BE2C (cell line): ENCODE data around the gene DSP.

Experiments
- DNase-seq: peaks from one replicate; pipeline ENCODE4 v3.0.0-alpha.2; 2020
- H3K27me3 ChIP-seq: fragments of 250-450 bp; sonication (Bioruptor Pico); 2 replicates; pipeline ENCODE4 v1.5.1; 2020; ENCODE audit warnings: mild to moderate bottlenecking
- H3K36me3 ChIP-seq: fragments of 250-450 bp; sonication (Bioruptor Pico); 2 replicates; pipeline ENCODE4 v1.5.1; 2020; ENCODE audit warnings: mild to moderate bottlenecking
- H3K4me1 ChIP-seq: fragments of 250-450 bp; sonication (Bioruptor Pico); 2 replicates; pipeline ENCODE4 v1.5.1; 2020
- H3K4me3 ChIP-seq: 2 replicates; pipeline ENCODE4 v1.5.1; 2011; ENCODE audit warnings: low read depth, low read length
- H3K9me3 ChIP-seq: fragments of 250-450 bp; sonication (Bioruptor Pico); 2 replicates; pipeline ENCODE4 v1.5.1; 2020
- TF ChIP-seq, protein P1 (sequence below): IDR thresholded peaks from 2 replicates; pipeline ENCODE4 v1.5.1; 2012; ENCODE audit warnings: mild to moderate bottlenecking, low read depth, low read length

The DSP gene

DNA sequence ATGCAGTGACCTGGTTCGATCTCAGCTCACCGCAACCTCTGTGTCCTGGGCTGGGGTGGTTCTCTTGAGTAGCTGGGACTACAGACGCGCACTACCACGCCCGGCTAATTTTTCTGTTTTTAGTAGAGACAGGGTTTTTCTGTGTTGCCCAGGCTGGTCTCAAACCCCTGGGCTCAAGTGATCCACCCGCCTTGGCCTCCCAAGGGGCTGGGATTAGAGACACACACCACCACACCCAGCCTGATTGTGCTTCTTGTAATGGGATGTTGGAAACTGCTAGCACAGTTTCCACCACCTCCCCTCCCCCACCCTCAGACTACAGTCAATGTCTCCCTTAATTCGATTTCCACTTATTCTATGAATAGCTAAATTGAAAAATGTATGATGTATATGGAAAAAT lies 22.6 kb upstream of the DSP start:
- H3K4me1 ChIP-seq = no peaks in the 10 kb centered on the region
- H3K4me3 ChIP-seq = no peak overlapping the region
- no peak for DNase-seq
- H3K36me3 ChIP-seq = no peaks in the 10 kb centered on the region
- TF ChIP-seq, protein P1, sequence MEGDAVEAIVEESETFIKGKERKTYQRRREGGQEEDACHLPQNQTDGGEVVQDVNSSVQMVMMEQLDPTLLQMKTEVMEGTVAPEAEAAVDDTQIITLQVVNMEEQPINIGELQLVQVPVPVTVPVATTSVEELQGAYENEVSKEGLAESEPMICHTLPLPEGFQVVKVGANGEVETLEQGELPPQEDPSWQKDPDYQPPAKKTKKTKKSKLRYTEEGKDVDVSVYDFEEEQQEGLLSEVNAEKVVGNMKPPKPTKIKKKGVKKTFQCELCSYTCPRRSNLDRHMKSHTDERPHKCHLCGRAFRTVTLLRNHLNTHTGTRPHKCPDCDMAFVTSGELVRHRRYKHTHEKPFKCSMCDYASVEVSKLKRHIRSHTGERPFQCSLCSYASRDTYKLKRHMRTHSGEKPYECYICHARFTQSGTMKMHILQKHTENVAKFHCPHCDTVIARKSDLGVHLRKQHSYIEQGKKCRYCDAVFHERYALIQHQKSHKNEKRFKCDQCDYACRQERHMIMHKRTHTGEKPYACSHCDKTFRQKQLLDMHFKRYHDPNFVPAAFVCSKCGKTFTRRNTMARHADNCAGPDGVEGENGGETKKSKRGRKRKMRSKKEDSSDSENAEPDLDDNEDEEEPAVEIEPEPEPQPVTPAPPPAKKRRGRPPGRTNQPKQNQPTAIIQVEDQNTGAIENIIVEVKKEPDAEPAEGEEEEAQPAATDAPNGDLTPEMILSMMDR = no peak
- H3K27me3 ChIP-seq = peaks cover 28% of the 10 kb centered on the region
- H3K9me3 ChIP-seq = no peaks in the 10 kb centered on the region

DNA sequence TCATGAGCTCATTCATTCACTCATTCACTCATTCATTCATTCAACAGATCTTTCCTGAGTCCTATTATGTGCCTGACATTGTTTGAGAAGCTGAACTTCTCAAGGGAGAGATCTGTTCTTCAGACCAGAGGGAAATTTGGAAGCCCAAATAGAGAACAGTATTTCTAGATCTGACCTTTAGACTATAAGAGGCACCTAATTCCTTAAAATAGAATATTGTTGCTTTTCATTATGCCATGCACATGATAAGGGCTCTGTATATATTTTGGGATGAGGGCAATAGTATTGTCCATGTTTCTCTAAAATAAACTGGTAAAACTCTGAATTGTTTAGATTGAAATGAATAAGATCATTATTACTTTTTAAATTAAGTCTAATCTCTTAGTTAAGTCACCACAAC lies 18.6 kb upstream of the DSP start:
- H3K4me3 ChIP-seq = no peak overlapping the region
- TF ChIP-seq, protein P1 = no peak
- no peaks in the 10 kb centered on the region; the same call in 1 of the 2 replicates for H3K9me3 ChIP-seq
- H3K27me3 ChIP-seq = peaks cover 48% of the 10 kb centered on the region
- H3K36me3 ChIP-seq = no peaks in the 10 kb centered on the region
- no peak for DNase-seq
- no peaks in the 10 kb centered on the region for H3K4me1 ChIP-seq

DNA sequence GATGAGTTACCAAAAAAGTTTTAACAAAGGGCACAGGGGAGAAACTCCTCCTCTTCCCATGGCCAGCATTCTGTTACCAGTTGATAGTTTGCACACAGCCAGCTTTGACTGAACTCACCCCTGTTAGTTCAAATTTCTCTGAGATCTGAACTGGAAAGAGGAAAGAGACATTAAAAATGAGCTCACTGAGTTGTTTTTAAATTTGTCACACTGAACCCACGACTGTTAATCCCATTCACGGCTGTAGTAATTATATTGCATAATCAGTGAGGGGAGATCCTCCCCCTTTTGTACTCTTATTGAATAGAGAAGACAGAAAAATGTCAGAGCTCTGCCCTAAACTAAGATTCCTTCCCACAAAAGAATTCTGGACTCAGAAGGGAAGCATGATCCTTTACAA lies 17.5 kb upstream of the DSP start:
- TF ChIP-seq, protein P1 = no peak
- Histone ChIP-seq H3K4me3 (no peak overlapping the region), H3K27me3 (peaks cover 50% of the 10 kb centered on the region), H3K36me3 (no peaks in the 10 kb centered on the region), H3K4me1 (no peaks in the 10 kb centered on the region), H3K9me3 (no peaks in the 10 kb centered on the region; the same call in 1 of the 2 replicates)
- DNase-seq = no peak

DNA sequence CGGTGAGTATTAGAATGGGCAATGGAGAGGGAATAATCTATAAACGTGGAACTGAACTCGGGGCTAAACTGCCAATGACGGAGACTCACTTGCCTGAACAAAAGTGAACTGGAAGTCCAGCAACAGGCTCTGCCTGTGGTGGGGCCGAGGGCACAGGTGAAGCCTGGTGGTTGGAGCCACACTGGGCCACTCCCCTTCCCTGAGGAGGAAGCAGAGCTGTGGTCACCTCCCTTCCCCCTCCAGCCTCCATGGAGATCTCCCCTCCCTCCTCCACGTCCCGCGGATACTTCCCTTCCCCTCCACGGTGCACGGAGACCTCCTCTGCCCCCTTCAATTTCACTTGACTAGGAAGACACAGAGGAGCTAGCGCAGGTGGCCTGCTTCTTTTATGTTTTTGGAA lies 14.7 kb upstream of the DSP start:
- DNase-seq = no peak
- Histone ChIP-seq H3K9me3 (no peaks in the 10 kb centered on the region; the same call in 1 of the 2 replicates), H3K27me3 (peaks cover 66% of the 10 kb centered on the region), H3K4me3 (no peak overlapping the region), H3K36me3 (no peaks in the 10 kb centered on the region), H3K4me1 (no peaks in the 10 kb centered on the region)
- TF ChIP-seq, protein P1 = no peak

DNA sequence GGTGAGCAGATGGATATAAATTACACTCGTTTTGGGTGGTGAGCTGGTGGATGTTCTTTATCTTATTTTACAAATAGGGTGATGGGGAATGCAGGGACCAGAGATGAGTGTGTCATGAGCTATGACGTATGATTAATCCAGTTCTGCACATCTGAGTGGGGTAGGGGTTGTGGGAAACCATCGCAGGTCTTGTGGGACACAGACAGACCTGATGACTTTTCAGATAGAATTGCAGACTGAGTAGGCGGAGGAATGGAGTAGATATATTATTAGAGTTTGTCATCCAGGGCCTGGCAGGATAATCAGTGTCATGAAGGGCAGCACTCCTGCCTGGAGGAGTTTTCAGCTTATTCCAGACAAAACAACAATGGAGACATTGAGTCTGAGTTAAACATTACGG lies 12.9 kb upstream of the DSP start:
- no peak for DNase-seq
- Histone ChIP-seq H3K9me3 (no peaks in the 10 kb centered on the region; the same call in 1 of the 2 replicates), H3K27me3 (peaks cover 66% of the 10 kb centered on the region), H3K4me3 (no peak overlapping the region), H3K4me1 (no peaks in the 10 kb centered on the region), H3K36me3 (no peaks in the 10 kb centered on the region)
- TF ChIP-seq, protein P1 = no peak

DNA sequence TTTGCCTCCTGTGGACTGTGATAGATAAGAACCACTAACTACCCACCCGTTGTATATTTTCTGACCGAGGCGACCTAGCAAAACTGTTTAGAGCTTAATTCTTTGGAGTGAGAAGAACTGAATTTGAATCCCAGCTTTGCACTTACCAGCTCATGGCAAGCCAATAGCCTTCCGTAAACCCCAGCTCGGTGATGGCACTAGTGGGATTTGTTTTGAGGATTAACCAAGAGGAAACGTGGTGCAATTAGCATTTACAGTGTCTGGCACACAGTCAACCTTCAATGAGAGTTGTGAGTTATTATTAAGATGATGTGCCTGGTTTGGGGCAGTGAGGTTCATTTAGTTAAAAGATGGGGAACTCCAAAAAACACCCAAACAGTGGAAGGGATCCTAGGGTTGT lies 12.3 kb upstream of the DSP start:
- Histone ChIP-seq H3K4me3 (no peak overlapping the region), H3K4me1 (no peaks in the 10 kb centered on the region), H3K9me3 (no peaks in the 10 kb centered on the region; the same call in 1 of the 2 replicates), H3K36me3 (no peaks in the 10 kb centered on the region), H3K27me3 (peaks cover 64% of the 10 kb centered on the region)
- TF ChIP-seq, protein P1 = no peak
- DNase-seq = no peak
